T-helper 1 cell treated with Interleukin-12 subunit alpha and Interleukin-12 subunit beta and Interleukin-4 antibody, amounts not matched to agents 30 μg/mL and 1 μg/mL, for 36 hours (primary cell): ENCODE data around the gene ZBTB40.

Experiments used
- H3K27ac Mint-ChIP-seq: one replicate; pipeline ENCODE4 v1.8.0; 2021; ENCODE audit warnings: mild to moderate bottlenecking, mixed read lengths
- H3K27me3 Mint-ChIP-seq: one replicate; pipeline ENCODE4 v1.8.0; 2021; ENCODE audit warnings: low read depth, mixed read lengths
- H3K36me3 Mint-ChIP-seq: one replicate; pipeline ENCODE4 v1.8.0; 2021; ENCODE audit warnings: low read depth, mixed read lengths
- H3K4me1 Mint-ChIP-seq: one replicate; pipeline ENCODE4 v1.8.0; 2021; ENCODE audit warnings: low read depth, mixed read lengths
- H3K4me3 Mint-ChIP-seq: one replicate; pipeline ENCODE4 v1.8.0; 2021; ENCODE audit warnings: mild to moderate bottlenecking, moderate library complexity, mixed read lengths
- H3K9me3 Mint-ChIP-seq: one replicate; pipeline ENCODE4 v1.8.0; 2021; ENCODE audit warnings: mixed read lengths

Gene ZBTB40

DNA sequence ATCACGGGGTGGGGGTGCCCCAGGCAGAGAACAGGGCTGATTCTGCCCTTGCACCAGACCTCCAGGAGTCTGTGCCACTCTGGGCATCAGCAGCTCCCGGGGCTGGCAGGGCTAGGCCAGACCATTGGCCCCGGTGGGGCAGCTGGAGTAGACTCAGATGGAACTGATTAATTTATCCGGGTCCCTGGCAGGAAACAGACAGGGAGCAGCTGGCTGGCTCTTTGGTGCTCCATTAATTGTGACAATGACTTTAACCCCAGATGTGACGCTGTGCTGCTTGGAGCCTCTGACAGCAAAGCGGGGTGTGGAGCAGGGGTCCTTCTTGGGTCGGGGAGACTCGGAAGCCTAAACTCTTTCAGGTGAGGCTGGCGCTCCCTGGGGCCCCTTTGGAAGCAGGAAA lies 121.2 kb downstream of the ZBTB40 start:
- H3K4me1 Mint-ChIP-seq: no peaks in the 10 kb centered on the region
- H3K4me3 Mint-ChIP-seq: no peak overlapping the region
- H3K9me3 Mint-ChIP-seq: peaks cover 8% of the 10 kb centered on the region
- H3K36me3 Mint-ChIP-seq: no peaks in the 10 kb centered on the region
- H3K27ac Mint-ChIP-seq: no peak overlapping the region
- H3K27me3 Mint-ChIP-seq: no peaks in the 10 kb centered on the region

DNA sequence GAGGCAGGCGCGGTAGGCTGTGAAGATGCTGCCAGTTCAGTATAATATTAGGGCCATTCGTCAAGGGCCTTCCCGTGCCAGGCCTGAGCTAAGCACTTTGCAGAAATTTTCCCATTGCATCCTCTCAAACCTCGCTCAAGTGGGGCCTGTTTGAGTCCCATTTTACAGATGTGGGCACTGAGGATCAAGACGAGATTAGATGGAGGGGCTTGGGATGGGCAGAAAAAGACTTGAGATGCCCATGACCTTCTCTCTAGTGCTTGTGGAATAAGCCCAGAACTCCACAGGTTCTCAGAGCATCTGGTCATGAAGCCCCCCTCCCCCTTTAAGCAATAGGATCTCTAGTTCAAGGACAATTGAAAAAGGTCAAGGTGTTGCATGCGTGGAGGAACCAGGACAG lies 121.6 kb downstream of the ZBTB40 start:
- H3K4me1 Mint-ChIP-seq: no peaks in the 10 kb centered on the region
- no peak overlapping the region for H3K27ac Mint-ChIP-seq
- H3K9me3 Mint-ChIP-seq: peaks cover 12% of the 10 kb centered on the region
- H3K4me3 Mint-ChIP-seq: no peak overlapping the region
- H3K36me3 Mint-ChIP-seq: no peaks in the 10 kb centered on the region
- H3K27me3 Mint-ChIP-seq: no peaks in the 10 kb centered on the region

DNA sequence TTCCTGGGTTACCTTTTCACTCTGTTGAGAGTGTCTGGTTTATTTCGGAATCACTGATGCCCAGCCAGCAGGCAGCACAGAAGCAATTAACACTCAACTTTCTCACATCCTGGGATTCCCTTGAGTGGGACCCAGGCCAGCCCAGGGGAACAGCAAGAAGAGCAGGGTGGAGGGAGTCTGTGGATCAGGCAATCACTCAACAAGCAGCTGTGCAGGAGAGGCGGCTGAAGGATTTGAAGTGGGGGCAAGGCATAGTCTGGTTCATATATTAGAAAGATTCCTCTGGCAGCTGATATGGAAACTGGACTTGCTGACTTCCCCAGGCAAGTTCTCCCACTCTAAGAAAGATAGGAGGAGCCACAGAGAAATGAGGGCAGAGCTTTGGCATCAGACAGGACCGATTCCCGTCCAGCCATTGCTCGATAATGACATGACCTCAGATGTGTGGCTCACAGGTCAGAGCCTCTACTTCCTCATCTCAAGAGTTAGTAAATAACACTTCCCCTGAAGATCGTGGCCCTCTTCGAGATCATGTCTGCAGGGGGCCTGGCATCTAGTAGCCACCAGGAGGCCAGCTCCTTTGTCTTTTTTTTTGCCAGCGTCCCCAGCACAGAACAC lies 124.0 kb downstream of the ZBTB40 start:
- peaks cover 26% of the 10 kb centered on the region for H3K9me3 Mint-ChIP-seq
- no peak overlapping the region for H3K27ac Mint-ChIP-seq
- no peaks in the 10 kb centered on the region for H3K36me3 Mint-ChIP-seq
- H3K27me3 Mint-ChIP-seq: no peaks in the 10 kb centered on the region
- H3K4me1 Mint-ChIP-seq: no peaks in the 10 kb centered on the region
- H3K4me3 Mint-ChIP-seq: no peak overlapping the region

DNA sequence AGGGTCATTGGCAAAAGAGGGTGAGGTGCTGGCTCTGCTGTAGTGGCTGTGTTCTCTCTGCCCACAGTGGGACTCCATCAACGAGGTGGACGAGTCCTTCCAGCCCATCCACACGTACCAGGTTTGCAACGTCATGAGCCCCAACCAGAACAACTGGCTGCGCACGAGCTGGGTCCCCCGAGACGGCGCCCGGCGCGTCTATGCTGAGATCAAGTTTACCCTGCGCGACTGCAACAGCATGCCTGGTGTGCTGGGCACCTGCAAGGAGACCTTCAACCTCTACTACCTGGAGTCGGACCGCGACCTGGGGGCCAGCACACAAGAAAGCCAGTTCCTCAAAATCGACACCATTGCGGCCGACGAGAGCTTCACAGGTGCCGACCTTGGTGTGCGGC lies 124.5 kb downstream of the ZBTB40 start:
- H3K4me1 Mint-ChIP-seq: no peaks in the 10 kb centered on the region
- H3K27ac Mint-ChIP-seq: no peak overlapping the region
- H3K36me3 Mint-ChIP-seq: no peaks in the 10 kb centered on the region
- peaks cover 26% of the 10 kb centered on the region for H3K9me3 Mint-ChIP-seq
- no peaks in the 10 kb centered on the region for H3K27me3 Mint-ChIP-seq
- H3K4me3 Mint-ChIP-seq: no peak overlapping the region

DNA sequence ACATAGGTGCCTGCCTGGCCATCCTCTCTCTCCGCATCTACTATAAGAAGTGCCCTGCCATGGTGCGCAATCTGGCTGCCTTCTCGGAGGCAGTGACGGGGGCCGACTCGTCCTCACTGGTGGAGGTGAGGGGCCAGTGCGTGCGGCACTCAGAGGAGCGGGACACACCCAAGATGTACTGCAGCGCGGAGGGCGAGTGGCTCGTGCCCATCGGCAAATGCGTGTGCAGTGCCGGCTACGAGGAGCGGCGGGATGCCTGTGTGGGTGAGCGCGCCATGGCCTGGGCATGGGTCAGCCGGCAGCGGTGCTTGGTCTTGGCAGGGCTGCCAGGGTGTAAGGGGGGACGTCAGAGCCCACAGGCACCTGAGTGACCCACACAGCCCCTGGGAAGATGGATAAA lies 125.0 kb downstream of the ZBTB40 start:
- Mint-ChIP-seq H3K4me1 (no peaks in the 10 kb centered on the region), H3K27me3 (no peaks in the 10 kb centered on the region), H3K4me3 (no peak overlapping the region), H3K27ac (no peak overlapping the region), H3K9me3 (peaks cover 26% of the 10 kb centered on the region), H3K36me3 (no peaks in the 10 kb centered on the region)

DNA sequence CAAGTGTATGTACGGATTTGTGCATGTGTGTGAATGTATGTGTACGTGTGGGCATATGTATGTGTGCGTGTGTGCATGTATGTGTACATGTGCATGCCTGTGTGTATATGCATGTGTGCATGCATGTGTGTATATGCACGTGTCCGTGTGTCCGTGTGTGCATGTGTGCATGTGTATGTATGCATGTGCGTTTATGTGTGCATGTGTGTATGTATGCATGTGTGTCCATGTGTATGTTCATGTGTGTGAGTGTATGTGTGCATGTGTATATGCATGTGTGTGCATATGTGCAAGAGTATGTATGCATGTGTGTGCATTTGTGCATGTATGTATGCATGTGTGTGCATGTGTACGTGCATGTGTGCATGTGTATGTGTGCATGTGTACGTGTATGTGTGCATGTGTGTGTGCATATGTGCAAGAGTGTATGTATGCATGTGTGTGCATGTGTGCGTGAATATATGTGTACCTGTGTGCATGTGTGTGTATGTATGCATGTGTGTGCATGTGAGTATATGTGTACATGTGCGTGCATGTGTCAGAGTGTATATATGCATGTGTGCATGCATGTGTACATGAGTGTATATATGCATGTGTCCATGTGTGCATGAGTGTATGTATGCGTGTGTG lies 127.2 kb downstream of the ZBTB40 start:
- Mint-ChIP-seq H3K4me3 (no peak overlapping the region), H3K27me3 (no peaks in the 10 kb centered on the region), H3K4me1 (no peaks in the 10 kb centered on the region), H3K9me3 (peaks cover 26% of the 10 kb centered on the region), H3K27ac (no peak overlapping the region), H3K36me3 (no peaks in the 10 kb centered on the region)

DNA sequence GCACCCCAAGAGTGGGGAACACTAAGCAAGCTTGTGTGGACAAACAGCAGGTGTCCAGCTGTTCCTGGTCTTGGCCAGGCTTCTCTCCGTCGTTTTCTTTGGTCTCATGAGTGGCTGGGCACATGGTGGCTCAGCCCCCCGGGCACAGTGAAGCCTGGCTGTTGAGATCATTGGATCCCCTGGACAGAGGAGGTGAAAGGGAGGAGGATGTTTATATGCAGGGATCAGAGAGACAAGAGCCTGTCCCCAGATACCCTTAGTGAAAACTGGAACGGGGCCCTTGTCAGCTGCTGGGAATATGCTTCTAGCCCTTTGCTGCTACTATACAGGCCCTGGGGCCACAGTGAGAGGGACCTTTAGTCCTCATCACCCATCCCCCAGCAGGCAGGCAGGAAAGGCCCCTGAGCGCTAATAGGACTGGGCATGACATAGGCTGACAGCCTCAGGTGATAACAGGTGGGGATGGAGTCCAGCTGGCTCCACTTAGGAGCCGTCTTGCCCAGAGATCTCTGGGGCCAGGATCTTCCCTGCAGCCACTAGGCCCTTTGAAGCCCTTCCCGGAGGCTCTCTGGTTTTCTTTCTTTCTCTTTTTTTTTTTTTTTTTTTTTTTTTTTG lies 128.0 kb downstream of the ZBTB40 start:
- peaks cover 26% of the 10 kb centered on the region for H3K9me3 Mint-ChIP-seq
- no peak overlapping the region for H3K4me3 Mint-ChIP-seq
- H3K27me3 Mint-ChIP-seq: peaks cover under 1% of the 10 kb centered on the region
- no peaks in the 10 kb centered on the region for H3K4me1 Mint-ChIP-seq
- H3K27ac Mint-ChIP-seq: no peak overlapping the region
- no peaks in the 10 kb centered on the region for H3K36me3 Mint-ChIP-seq
